AG04449 (cell line): ENCODE measurements around the gene KCNK17.

Source experiments
- CTCF ChIA-PET: fragments of 350-600 bp; formaldehyde crosslinking; extraction: SDS; loops from one replicate; lab custom pipeline; 2021; ENCODE audit warnings: antibody characterized with exemption; lab: Yijun Ruan, JAX
- POLR2A ChIA-PET: fragments of 400-600, 350-600 bp; formaldehyde crosslinking; extraction: SDS; loops from one replicate; lab custom pipeline; 2020; ENCODE audit warnings: antibody characterized with exemption, inconsistent platforms; lab: Yijun Ruan, JAX
- DNase-seq: peaks from one replicate; pipeline ENCODE4 v3.0.0-alpha.2; 2010; ENCODE audit warnings: low read depth, low spot score
- H3K4me3 ChIP-seq: 2 replicates; pipeline ENCODE4 v1.5.1; 2011; ENCODE audit warnings: low read depth, mild to moderate bottlenecking, control low read depth, low read length
- CTCF ChIP-seq: IDR thresholded peaks from one replicate; pipeline ENCODE4 v1.5.1; 2011; ENCODE audit warnings: mild to moderate bottlenecking, moderate library complexity, low read length, control low read depth, inconsistent platforms; ENCODE audit not compliant: insufficient read depth; ENCODE audit errors: missing control alignments

Gene KCNK17

GRCh38 chr6:39339868-39340550 is 25.8 kb upstream of the KCNK17 start:
- TF ChIP-seq CTCF, result no peak
- ChIA-PET CTCF (no interaction called here), POLR2A (no interaction called here)
- H3K4me3 ChIP-seq, result no peak overlapping the region
- DNase-seq, result no peak

DNA sequence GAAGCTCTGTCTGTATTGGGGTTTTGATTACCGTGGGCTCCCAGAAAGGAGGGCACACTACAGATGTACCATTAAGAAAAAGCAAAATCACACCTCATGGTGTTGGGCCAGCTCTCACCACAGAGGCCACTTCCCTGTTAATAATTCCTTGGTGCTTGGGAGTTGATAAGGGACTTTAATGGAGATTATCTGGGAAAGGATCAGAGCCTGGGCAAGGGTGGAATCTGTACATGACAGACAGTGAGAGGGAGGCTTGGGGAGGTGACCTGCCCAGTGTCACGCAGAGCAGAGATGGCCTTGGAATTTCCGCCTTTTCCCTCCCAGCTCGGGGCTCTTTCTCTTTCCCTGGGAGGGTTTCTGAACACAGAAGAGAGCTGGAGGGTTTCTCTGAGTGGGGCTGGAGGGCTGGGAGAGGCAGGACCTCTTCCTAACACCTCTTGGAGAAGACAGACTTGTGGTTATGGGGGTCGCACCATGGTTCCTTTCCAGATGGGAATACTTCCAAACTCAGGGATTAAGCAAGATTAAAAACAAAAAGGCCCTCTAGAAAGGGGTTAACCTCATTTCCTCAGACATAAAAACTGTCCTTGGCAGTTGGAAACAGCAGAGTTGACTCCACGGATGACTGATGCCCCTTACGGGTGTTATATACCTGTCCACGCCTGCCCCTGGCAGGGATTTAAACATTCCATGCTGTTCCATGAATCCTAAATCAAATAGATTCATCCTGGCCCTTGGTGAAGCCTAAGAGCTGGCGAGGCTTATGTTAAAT is 25.1 kb upstream of the KCNK17 start:
- no peak for DNase-seq
- no peak overlapping the region for H3K4me3 ChIP-seq
- POLR2A ChIA-PET, result no interaction called here
- no peak for TF ChIP-seq CTCF
- CTCF ChIA-PET, result interaction anchor here (1.5 kb wide), 1 partner anchor 11 kb away, joined by 6 read pairs; no protein-coding TSS in a partner anchor

DNA sequence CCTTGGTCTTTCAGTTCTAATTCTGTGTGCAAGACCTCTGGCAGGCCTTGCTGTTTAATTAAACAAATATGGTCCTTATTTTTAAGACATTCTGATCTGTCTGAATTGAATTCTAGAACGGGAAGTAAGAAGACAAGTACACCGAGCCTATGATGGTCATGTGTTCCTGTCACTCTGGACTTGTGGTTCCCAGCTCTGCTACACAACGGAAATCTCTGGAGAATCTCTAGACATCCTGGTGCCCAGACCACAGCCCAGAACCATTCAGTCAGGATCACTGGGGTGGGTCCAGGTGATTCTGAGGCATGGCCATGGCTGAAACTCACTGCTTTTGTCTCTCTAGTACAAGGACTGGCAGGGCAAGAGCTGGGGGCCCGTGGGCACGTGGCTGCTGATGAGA is 24.2 kb upstream of the KCNK17 start:
- no peak for TF ChIP-seq CTCF
- ChIA-PET CTCF (interaction anchor here (1.5 kb wide), 1 partner anchor 10 kb away, joined by 6 read pairs; no protein-coding TSS in a partner anchor), POLR2A (no interaction called here)
- H3K4me3 ChIP-seq, result no peak overlapping the region
- DNase-seq, result no peak

GRCh38 chr6:39335780-39336545 is 21.7 kb upstream of the KCNK17 start:
- ChIA-PET POLR2A (no interaction called here), CTCF (no interaction called here)
- TF ChIP-seq CTCF, result no peak
- DNase-seq, result no peak
- no peak overlapping the region for H3K4me3 ChIP-seq

DNA sequence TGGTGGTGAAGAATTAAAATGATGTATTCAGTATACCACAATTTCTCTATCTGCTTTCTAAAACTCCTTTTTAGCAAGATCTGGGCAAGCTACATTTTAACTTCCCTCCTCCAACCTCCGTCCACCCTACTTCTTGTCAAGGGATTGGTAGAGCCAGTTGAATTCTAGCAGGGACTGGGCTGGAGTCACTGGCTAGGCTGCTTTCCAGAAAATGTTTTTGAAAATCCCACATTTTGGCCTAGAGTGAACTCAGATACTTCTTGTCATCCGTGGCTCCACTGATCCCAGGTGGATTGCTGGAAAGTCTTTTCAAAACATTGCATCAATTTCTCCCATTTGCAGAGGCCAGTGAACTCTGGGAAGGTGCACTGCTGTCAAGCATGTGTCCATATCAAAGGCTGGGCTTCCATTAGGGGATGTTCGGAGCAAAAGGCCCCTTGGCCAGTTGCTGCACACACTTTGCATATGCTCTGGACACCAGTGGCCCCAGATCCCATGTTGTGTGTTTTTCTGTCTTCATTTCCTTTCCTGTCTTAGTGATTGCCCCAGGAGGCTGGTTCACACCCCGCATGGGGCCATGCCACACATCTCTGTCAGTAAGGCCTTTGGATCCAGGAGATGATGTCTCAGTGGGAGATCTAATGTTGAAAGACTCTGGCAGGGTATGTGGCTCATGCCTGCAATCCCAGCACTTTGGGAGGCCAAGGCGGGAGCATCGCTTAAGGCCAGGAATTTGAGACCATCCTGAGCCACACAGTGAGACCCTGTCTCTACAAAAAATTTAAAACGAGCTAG is 19.6 kb upstream of the KCNK17 start:
- ChIA-PET CTCF (interaction anchor here (0.5 kb wide), 1 partner anchor 495 kb away, joined by 3 read pairs; no protein-coding TSS in a partner anchor), POLR2A (no interaction called here)
- no peak for DNase-seq
- TF ChIP-seq CTCF, result no peak
- H3K4me3 ChIP-seq, result no peak overlapping the region
